Esophagus muscularis mucosa (tissue), 4 donors: ENCODE measurements around the gene FBXO45. TPM values are rescaled to one million over a fixed set of nuclear protein-coding genes. Genes with fewer than 3 reads are reported as not detected.

Experiments used
- DNase-seq: peaks from one replicate; pipeline ENCODE4 v3.0.0-alpha.2; 2017; ENCODE audit errors: extremely low spot score
- H3K27ac ChIP-seq, 4 donors: fragments of 200-600 bp; sonication (generic); replicated peaks in 1 of 4; 1 replicate in 3 of 4; 2 replicates in 1 of 4; pipeline ENCODE4 v1.5.1; 2016 to 2019; ENCODE audit warnings: mild to moderate bottlenecking in 1 of 4
- H3K27me3 ChIP-seq, 4 donors: fragments of 200-600 bp; sonication (generic); one replicate each; pipeline versions ENCODE4 v1.5.1 to v1.6.0; 2016 to 2019
- H3K36me3 ChIP-seq, 4 donors: fragments of 200-600 bp; sonication (generic); one replicate each; pipeline ENCODE4 v1.5.1; 2016 to 2019
- H3K4me1 ChIP-seq, 4 donors: fragments of 200-600 bp; sonication (generic); one replicate each; pipeline ENCODE4 v1.5.1; 2016 to 2019
- H3K4me3 ChIP-seq, 4 donors: fragments of 200-600 bp; sonication (generic); 1 replicate in 2 of 4; 2 replicates in 2 of 4; pipeline ENCODE4 v1.5.1; 2016 to 2019; ENCODE audit warnings: mild to moderate bottlenecking in 4 of 4, moderate library complexity in 1 of 4
- H3K9me3 ChIP-seq, 4 donors: fragments of 200-600 bp; sonication (generic); 1 replicate in 3 of 4; 2 replicates in 1 of 4; pipeline ENCODE4 v1.5.1; 2016 to 2019
- EP300 ChIP-seq: sonication (generic); formaldehyde crosslinking; IDR thresholded peaks from one replicate; pipeline ENCODE4 v1.6.1; 2017; ENCODE audit warnings: antibody characterized with exemption
- POLR2A ChIP-seq: fragments of 450-650 bp; IDR thresholded peaks from one replicate; pipeline ENCODE4 v1.6.1; 2017; ENCODE audit warnings: antibody characterized with exemption, moderate library complexity, mild to moderate bottlenecking, low read depth
- POLR2AphosphoS5 ChIP-seq, 2 donors: sonication (generic); formaldehyde crosslinking; IDR thresholded peaks; one replicate each; pipeline ENCODE4 v1.6.1; 2017; ENCODE audit warnings: antibody characterized with exemption in 2 of 2
- WGBS: methylation state at CpG from one replicate; pipeline ENCODE4 v1.1.5; 2018; 5-methylcytosine and 5-hydroxymethylcytosine counted together
- intact Hi-C: fragments of 100-400 bp; cut with DNase I; formaldehyde crosslinking; loops from one replicate; pipeline ENCODE4 v1.15.1; 2023
- total RNA-seq, 4 donors: library from RNA; depleted of rRNA; stranded (reverse); fragments of >200 nt; gene quantifications; one replicate each; pipeline versions ENCODE4 v1.1.0 to v1.2.1, GENCODE V29; 2016
- TF ChIP-seq, protein P1 (sequence below), 3 experiments: fragments of 200-600 bp in 2 of 3; fragments of 450-650 bp in 1 of 3; sonication (generic) in 2 of 3; IDR thresholded peaks; one replicate each; pipeline ENCODE4 v1.5.1; 2017 to 2019; ENCODE audit warnings: antibody characterized with exemption in 3 of 3, mild to moderate bottlenecking in 2 of 3, moderate library complexity in 1 of 3

FBXO45 gene
- total RNA-seq, 4 donors from 2014 or later = 9.0 to 14.7 (median 9.8) TPM

DNA sequence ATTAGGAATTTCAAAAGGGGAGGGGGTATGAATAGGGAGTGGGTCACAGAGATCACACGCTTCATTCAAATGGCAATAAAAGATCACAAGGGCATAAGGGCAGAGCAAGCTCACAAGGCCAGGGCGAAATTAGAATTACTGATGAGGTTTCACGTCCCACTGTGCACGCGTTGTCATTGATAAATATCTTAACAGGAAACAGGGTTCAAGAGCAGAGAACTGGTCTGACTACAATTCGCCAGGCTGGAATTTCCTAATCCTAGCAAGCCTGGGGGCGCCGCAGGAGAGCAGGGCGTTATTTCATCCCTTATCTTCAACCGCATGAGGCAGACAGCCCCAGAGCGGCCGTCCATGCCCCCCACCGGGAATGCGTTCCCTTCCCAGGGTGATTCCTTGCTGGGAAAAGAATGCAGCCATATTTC is 35.2 kb upstream of the FBXO45 start:
- H3K27ac ChIP-seq = no peak overlapping the region
- peaks cover 0 to 11% (median 0%) of the 10 kb centered on the region in 4 donors for H3K27me3 ChIP-seq
- DNase-seq = no peak
- no peaks in the 10 kb centered on the region for H3K36me3 ChIP-seq
- intact Hi-C loops = no loop called here
- H3K9me3 ChIP-seq = no peaks in the 10 kb centered on the region
- H3K4me1 ChIP-seq = peaks cover 0 to 9% (median 9%) of the 10 kb centered on the region in 4 donors
- 28% methylated on average over 14 of the region's 14 CpGs for WGBS
- TF ChIP-seq, protein P1, sequence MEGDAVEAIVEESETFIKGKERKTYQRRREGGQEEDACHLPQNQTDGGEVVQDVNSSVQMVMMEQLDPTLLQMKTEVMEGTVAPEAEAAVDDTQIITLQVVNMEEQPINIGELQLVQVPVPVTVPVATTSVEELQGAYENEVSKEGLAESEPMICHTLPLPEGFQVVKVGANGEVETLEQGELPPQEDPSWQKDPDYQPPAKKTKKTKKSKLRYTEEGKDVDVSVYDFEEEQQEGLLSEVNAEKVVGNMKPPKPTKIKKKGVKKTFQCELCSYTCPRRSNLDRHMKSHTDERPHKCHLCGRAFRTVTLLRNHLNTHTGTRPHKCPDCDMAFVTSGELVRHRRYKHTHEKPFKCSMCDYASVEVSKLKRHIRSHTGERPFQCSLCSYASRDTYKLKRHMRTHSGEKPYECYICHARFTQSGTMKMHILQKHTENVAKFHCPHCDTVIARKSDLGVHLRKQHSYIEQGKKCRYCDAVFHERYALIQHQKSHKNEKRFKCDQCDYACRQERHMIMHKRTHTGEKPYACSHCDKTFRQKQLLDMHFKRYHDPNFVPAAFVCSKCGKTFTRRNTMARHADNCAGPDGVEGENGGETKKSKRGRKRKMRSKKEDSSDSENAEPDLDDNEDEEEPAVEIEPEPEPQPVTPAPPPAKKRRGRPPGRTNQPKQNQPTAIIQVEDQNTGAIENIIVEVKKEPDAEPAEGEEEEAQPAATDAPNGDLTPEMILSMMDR (IDR thresholded peaks at IDR 0.05) = no peak
- no peak overlapping the region for H3K4me3 ChIP-seq

DNA sequence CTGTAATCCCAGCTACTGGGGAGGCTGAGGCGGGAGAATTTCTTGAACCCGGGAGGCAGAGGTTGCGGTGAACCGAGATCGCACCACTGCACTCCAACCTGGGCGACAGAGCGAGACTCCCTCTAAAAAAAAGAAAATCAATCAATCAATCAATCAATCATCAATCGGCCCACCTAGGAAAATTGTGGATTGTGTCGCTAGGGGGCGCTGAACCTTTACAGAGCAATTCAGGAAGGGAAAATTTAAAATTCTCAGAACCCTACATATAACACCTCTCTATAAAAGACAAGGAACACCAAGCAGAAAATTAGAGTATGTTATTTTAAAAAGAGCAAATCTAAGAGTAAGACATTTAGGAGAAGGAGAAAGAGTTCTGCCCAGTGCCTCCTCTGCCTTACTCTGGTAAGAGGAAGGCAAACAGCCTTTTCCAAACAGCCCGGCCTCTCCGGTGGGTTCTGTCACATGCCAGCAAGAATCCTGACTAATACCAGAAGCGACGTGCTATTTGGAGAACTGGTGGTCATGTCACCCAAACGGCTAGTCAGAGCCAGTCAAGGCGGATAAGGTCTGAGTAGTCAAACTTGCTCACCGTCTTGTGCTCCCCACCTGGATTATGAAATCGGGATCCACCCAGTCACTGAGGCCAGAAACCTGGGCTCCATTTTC is 31.0 kb upstream of the FBXO45 start:
- intact Hi-C loops = no loop called here
- no peak for DNase-seq
- Histone ChIP-seq H3K36me3 (no peaks in the 10 kb centered on the region), H3K27me3 (peaks cover 0 to 11% (median 0%) of the 10 kb centered on the region in 4 donors), H3K27ac (no peak overlapping the region), H3K4me3 (no peak overlapping the region), H3K9me3 (no peaks in the 10 kb centered on the region), H3K4me1 (no peaks in the 10 kb centered on the region)
- 52% methylated on average over 18 of the region's 18 CpGs for WGBS
- TF ChIP-seq, protein P1 (IDR thresholded peaks at IDR 0.05) = peak; percentile 48 to 61 (median 50)
- no peak for TF ChIP-seq POLR2AphosphoS5 (IDR thresholded peaks at IDR 0.05)

DNA sequence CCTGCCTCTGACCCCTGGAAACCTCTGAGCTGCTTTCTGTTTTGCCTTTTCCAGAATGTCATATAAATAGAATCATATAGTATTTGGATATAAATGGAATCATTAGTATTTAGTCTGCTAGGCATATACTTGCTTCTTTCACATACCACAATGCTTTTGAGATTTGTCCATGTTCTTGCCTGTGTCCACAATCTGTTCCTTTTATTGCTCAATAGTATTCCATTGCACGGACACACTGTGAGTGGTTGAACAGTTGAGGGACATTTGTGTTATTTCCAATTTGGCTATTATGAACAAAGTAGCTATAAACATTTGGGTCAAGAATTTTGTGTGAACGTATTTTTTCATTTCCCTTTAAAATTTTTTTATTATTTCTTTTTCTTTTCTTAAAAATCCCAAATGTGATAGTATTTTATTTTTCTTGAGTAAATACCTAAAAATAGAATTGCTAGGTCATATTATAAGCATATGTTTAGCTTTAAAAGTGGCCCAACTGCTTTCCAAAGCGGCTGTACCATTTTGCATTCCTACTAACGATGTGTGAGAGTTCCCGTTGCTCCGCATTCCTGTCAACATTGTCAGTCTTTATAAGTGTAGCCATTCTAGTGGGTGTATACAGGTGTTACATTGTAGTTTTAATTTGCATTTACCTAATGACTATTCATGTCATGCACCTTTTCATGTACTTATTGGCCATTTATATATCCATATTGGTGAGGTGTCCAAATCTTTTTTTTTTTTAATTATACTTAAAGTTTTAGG is 26.6 kb upstream of the FBXO45 start:
- intact Hi-C loops = no loop called here
- 93% methylated on average over 6 of the region's 6 CpGs for WGBS

DNA sequence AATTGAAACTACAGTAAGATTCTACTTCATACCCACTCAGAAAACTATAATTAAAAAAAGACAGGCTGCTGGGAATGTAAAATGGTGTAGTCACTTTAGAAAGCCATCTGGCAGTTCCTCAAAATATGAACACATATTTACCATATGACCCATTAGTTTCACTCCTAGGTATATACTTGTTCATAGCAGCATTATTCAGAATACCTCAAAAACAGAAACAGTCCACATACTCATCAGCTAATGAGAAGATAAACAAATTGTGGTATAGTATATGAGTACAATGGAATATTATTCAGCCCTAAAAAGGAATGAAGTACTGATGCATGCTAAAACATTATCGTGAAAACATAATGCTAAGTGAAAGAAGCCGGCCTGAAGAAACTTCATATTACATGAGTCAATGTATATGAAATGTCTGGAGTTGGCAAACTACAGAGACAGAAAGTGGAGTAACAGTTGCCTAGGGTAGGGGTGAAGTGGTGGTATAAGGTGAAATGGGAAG is 23.9 kb upstream of the FBXO45 start:
- no peak for TF ChIP-seq POLR2A
- no peak for TF ChIP-seq EP300
- TF ChIP-seq, protein P1 (IDR thresholded peaks at IDR 0.05) = no peak
- TF ChIP-seq POLR2AphosphoS5 (IDR thresholded peaks at IDR 0.05) = no peak
- Histone ChIP-seq H3K27me3 (no peaks in the 10 kb centered on the region), H3K9me3 (no peaks in the 10 kb centered on the region), H3K27ac (no peak overlapping the region), H3K36me3 (no peaks in the 10 kb centered on the region), H3K4me3 (no peak overlapping the region), H3K4me1 (no peaks in the 10 kb centered on the region)
- DNase-seq = no peak
- WGBS = 90% methylated on average over 2 of the region's 2 CpGs
- intact Hi-C loops = no loop called here

More for the DNA sequence above, 26.6 kb upstream of the FBXO45 start:
- Histone ChIP-seq H3K4me1 (no peaks in the 10 kb centered on the region), H3K36me3 (no peaks in the 10 kb centered on the region), H3K9me3 (no peaks in the 10 kb centered on the region), H3K4me3 (no peak overlapping the region), H3K27me3 (peaks cover 0 to 4% (median 0%) of the 10 kb centered on the region in 4 donors), H3K27ac (no peak overlapping the region)
- DNase-seq = no peak
- TF ChIP-seq POLR2AphosphoS5 (IDR thresholded peaks at IDR 0.05) (no peak), POLR2A (no peak), EP300 (no peak)
- TF ChIP-seq, protein P1 (IDR thresholded peaks at IDR 0.05) = no peak
